ENCODE results near the gene DGUOK. TPM values are rescaled to one million over a fixed set of nuclear protein-coding genes. Genes with fewer than 3 reads are reported as not detected.
"Not testable (repeated sequence)": the region's sequence is repeated elsewhere in the genome, so short reads cannot be mapped to it uniquely, and the experiment has no call there.

The DGUOK gene
- total RNA-seq, 2 donors from 2014 or later, result 13.2 to 16.1 TPM

DNA sequence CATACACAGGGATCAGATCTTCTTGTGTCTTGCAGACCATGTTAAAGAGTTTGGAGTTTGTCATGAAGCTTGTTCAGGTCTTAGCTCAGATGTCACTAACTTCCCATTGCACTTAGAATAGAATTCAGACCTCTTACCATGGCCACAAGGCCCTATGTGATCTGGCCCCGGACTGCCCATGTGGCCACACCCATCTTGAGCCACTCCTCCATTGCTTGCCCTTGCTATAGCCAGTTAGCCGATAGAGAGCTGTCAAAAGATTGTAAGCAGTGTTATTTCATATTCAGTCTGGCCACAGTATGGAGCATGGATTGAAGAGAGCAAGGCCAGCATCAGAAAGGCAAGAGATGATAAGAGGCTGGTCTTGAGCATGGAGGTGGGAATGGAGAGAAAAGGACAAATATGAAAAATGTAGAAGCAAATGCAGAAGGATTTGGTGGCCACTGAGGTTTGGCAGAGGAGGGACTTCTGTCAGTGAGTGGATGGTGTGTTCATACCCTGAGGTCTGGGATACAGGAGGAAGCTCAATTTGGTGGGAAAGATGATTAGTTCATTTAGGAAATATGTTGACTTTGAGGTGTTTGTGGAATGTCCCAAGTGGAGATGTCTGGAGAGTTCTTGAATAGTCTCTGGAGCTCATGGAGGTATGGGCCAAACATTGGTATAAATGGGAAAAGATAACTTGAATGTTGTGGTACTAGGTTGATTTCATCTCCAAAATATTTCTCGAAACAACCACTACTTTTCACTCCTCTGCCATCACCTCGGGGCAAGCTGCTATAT lies 10.6 kb downstream of the DGUOK start:
- Histone ChIP-seq H3K9me3 (no peaks in the 10 kb centered on the region), H3K27me3 (no peaks in the 10 kb centered on the region), H3K4me3 (no peak overlapping the region), H3K27ac (no peak overlapping the region), H3K36me3 (replicated peaks in 1 of 2; ENCODE audit: insufficient read depth in 1 of 2, low read depth in 2 of 2) (no peaks in the 10 kb centered on the region), H3K4me1 (peaks cover 14% of the 10 kb centered on the region)
- DNase-seq (no peak), ATAC-seq (no peak)
- no peak for TF ChIP-seq CTCF (IDR thresholded peaks at IDR 0.05)
- no peak for TF ChIP-seq POLR2A (IDR thresholded peaks at IDR 0.05)
- 68 to 75% methylated on average over 4 of the region's 4 CpGs for whole genome bisulfite sequencing, 2 donors
- intact Hi-C loops (cut with DNase I), result loop anchor here (10.0 kb wide), 1 partner anchor 48 kb away; the partner anchor contains the start of gene TET3

GRCh38 chr2:73937899-73938298 lies 11.2 kb downstream of the DGUOK start:
- Histone ChIP-seq H3K9me3 (no peaks in the 10 kb centered on the region), H3K4me3 (no peak overlapping the region), H3K4me1 (peaks cover 14% of the 10 kb centered on the region), H3K27ac (no peak overlapping the region), H3K27me3 (no peaks in the 10 kb centered on the region), H3K36me3 (replicated peaks in 1 of 2; ENCODE audit: insufficient read depth in 1 of 2, low read depth in 2 of 2) (no peaks in the 10 kb centered on the region)
- intact Hi-C loops (cut with DNase I), result loop anchor here (10.0 kb wide), 1 partner anchor 47 kb away; the partner anchor contains the start of gene TET3
- ATAC-seq (no peak), DNase-seq (no peak)
- TF ChIP-seq CTCF (IDR thresholded peaks at IDR 0.05) (no peak), POLR2A (IDR thresholded peaks at IDR 0.05) (no peak)

- Histone ChIP-seq H3K4me1 (peaks cover 14% of the 10 kb centered on the region), H3K9me3 (no peaks in the 10 kb centered on the region), H3K27me3 (no peaks in the 10 kb centered on the region), H3K27ac (no peak overlapping the region), H3K36me3 (replicated peaks in 1 of 2; ENCODE audit: insufficient read depth in 1 of 2, low read depth in 2 of 2) (no peaks in the 10 kb centered on the region), H3K4me3 (no peak overlapping the region)
- TF ChIP-seq CTCF (IDR thresholded peaks at IDR 0.05) (no peak), POLR2A (IDR thresholded peaks at IDR 0.05) (no peak)
- intact Hi-C loops (cut with DNase I), result loop anchor here (10.0 kb wide), 1 partner anchor 46 kb away; the partner anchor contains the start of gene TET3
- no peak for ATAC-seq
- WGBS, 2 donors, result 48 to 63% methylated on average over 5 of the region's 5 CpGs
- no peak for DNase-seq
These were observed 12.2 kb downstream of the DGUOK start for GRCh38 chr2:73938718-73939352.

- 55 to 76% methylated on average over 2 of the region's 2 CpGs for WGBS, 2 donors
- no peak overlapping the region for H3K4me3 ChIP-seq
- DNase-seq (peak; percentile 28 to 43 (median 34)), ATAC-seq (peak; percentile 48)
- TF ChIP-seq CTCF (IDR thresholded peaks at IDR 0.05) (peak in 3 of 7 experiments; percentile 23 to 36 (median 33)), POLR2A (IDR thresholded peaks at IDR 0.05) (no peak)
- peaks cover 14% of the 10 kb centered on the region for H3K4me1 ChIP-seq
- no peak overlapping the region for H3K27ac ChIP-seq
- intact Hi-C loops (cut with DNase I), result loop anchor here (10.0 kb wide), 1 partner anchor 45 kb away; the partner anchor contains the start of gene TET3
- no peaks in the 10 kb centered on the region for H3K9me3 ChIP-seq
- H3K36me3 ChIP-seq (replicated peaks in 1 of 2; ENCODE audit: insufficient read depth in 1 of 2, low read depth in 2 of 2), result no peaks in the 10 kb centered on the region
- H3K27me3 ChIP-seq, result no peaks in the 10 kb centered on the region
These were observed 12.7 kb downstream of the DGUOK start for GRCh38 chr2:73939419-73939818.

GRCh38 chr2:73940066-73940465 lies 13.4 kb downstream of the DGUOK start:
- 90 to 100% methylated on average over 1 of the region's 1 CpG for WGBS, 2 donors
- intact Hi-C loops (cut with DNase I), result not testable (repeated sequence)

More at GRCh38 chr2:73940066-73940465, 13.4 kb downstream of the DGUOK start:
- H3K4me3 ChIP-seq; H3K27me3 ChIP-seq; ATAC-seq; DNase-seq; H3K36me3 ChIP-seq (replicated peaks in 1 of 2; ENCODE audit: insufficient read depth in 1 of 2, low read depth in 2 of 2); H3K9me3 ChIP-seq; H3K27ac ChIP-seq: not testable (repeated sequence)
- H3K4me1 ChIP-seq, result peaks cover 10% of the 10 kb centered on the region
